NCI-H345 treated with DMSO at 0.1 percent for 48 hours (cell line): Measurements from ENCODE around the gene GHR.
A peak's percentile ranks its signal among the peaks of the same experiment; 100 is the strongest.

Source experiments
- DNase-seq: peaks from one replicate; lab custom pipeline; 2025; ENCODE audit not compliant: unreplicated experiment; lab: John Stamatoyannopoulos, UW

GHR gene

DNA sequence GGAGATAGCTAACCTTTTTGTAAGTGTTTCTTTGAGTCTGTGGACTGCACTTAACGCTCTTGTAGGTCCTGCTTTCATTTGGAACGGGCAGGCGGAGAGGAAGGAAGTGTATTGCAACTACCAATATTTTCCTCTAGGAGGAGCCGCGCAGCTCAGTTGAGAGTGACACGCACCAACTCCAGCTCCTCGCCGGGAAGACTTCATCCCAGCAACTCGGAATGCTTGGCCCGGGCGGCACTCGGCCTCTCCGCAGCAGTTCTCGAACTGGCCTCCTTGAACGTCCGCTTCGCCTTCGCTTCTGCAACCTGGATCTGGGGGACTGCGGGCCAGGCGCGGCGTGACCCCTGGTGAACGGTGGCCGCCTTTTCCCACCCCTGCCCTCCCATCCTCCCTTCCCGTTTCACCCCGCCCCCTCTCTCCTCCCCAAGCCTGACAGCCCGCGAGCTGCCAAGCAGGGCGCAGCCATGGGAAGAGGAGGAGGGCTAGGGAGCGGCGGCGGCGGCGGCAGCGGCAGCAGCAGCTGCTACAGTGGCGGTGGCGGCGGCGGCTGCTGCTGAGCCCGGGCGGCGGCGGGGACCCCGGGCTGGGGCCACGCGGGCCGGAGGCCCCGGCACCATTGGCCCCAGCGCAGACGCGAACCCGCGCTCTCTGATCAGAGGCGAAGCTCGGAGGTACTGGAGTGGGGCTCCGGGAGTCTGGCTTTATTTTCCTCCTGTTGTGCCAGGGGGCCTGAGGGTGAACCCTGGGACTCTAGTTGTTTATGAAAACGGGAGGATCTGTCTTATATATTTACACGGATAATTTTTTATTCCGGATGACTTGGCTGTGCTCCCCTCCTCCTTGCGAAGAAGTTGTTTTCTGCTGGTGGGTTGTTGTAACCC, at the start of gene GHR:
TSS of gene GHR (plus strand) at position 155 of the 881 bp plus-strand sequence. CDS start 142,436 bp downstream, outside the sequence.
- peak; percentile 14 for DNase-seq

DNA sequence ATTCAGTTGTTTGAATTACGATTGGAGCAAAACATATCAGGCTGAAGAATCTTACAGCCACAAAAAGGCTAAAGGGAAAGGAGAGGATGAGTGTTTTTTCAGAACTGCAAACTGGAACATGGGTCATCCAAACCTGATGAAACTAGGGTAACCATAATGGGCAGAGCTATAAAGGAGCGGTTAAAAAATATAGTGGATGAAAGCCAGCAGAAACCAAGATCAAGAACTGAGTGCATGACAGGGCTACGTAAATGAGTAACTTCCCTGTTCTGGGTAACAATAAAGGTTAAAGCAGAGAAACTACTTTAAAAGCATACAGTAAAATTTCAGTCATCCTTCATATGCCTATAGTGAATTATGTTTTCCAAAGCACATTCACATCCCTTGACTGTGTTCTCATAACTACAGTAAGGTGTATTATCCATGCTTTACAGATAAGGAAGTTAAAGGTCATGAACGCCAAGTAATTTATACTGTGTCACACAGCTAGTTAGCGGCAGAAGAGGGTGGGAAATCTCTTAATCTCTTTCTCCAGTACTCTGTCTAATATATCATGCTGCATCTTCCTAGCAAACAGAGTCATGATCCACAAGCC, 48.5 kb upstream of the GHR start:
- no peak for DNase-seq

DNA sequence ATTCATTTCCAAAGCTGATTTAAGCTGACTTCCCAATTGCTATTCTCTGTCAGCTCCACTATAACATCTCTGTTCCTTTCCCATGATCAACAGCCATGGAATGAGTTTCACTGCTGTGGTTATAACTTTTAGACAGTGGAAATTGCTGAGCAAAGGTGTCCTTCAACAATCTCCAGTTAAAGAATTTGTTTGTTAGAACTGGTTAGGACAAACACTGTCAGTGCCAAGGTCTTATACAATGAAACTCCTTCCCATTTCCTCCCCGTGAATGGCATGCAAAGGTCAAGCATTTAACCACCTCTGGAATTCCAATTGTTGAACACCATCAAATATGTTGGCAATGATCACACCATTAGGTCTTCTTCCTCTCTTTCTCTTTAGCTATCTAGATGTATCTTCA, 45.7 kb upstream of the GHR start:
- no peak for DNase-seq

DNA sequence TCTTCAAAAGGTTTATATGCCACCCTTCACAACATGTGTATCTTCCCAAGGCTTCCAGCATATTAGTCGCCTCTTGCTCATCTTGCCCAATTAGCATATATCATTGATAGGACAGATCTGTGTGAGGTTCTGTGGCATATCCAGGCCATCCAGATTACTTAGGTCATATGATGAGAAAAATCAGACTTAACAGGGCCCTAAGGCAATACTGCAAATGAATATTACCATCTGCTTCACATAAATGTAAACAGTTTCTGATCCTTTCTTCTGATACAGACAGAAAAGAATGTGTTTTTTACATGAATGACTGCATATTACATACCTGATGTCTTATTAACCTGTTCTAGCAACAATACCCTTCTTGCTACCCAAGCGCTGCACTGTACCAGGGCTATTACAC, 41.3 kb upstream of the GHR start:
- DNase-seq = no peak

DNA sequence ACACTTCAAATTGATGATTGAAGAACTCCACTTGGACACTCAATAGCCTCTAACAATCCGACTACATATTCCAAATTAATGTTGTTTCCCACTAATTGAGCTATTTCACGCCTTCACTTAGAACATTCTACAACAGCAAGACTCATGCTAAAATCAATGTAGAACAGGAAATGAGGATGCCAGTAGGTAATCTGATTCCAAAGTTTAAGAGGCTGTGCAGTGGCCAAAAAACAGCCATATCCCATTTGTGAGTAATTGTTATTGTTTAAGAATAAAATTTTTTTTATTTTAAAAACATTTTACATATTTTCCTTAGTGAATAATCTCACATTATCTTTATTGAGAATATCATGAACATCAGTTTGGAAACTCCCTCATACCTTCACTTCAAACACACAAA, 35.7 kb upstream of the GHR start:
- no peak for DNase-seq

DNA sequence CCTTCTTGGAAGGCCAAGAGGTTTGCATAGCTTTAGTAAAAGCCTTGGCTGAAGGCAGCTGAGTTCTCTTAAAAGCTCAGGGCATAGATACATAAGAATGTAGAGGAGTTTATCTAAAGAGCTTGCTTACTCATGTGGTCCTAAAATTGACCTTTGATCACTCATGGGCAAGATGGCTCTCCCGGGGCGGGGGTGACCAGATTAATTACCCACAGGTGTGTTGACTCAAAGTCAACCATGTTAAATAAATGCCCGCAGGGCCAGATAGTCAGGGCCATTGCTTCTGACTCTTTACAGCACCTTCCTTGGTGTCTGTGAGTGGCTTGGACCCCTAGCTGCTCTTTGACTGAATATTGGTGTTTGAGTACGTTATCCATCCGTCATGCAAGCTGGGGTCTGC, 33.1 kb upstream of the GHR start:
- DNase-seq = no peak

DNA sequence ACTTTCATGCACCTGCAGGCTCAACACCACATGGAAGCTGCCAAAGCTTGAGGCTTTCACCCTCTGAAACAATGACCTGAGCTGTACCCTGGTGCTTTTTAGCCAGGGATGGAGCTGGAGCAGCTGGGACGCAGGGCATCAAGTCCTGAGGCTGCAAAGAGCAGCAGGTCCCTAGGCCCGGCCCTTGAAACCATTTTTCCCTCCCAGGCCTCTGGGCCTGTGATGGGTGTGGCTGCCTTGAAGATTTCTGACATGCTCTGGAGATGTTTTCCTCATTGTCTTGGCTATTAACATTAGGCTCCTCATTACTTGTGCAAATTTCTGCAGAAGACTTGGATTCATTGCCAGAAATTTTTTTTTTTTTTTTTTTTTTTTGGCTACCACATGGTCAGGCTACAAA, 30.3 kb upstream of the GHR start:
- no peak for DNase-seq

DNA sequence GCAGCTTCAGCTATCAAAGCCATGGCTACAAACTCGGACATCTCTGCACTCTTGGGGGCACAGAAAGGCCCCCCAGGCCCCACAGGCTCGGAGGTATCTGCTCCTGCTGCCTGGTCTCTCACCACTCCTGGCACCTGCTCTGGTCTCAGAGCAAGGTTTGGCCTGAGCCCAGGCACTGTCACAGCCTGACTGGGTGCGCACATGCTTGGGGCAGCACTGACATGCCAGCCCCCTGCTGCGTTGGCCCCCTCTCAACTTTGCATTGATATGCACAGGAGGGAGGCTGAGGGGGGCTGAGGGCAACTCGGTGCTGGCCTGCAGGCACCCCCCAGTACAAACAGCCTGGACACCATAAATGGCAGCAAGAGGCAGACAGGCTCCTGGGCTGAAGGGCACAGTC, 27.1 kb upstream of the GHR start:
- DNase-seq = no peak

DNA sequence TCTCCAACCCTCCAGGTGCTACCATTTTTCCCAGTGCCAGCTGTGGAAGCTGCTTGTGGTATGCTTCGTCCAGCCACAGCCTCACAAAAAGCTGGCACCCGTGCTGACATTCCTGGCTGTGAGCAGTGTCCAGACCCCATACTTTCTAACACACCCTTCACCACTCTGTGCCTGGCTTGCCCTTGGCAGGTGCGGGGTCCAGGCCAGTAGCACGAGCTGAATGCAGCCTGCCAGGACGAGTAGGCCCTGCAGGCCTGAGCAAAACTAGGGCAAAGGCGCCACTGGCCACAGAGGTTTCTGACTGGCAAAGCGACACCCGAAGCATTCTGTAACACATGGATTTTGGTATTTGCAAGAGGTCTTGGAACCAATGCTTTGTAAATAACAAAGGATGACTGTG, 26.0 kb upstream of the GHR start:
- DNase-seq = no peak

DNA sequence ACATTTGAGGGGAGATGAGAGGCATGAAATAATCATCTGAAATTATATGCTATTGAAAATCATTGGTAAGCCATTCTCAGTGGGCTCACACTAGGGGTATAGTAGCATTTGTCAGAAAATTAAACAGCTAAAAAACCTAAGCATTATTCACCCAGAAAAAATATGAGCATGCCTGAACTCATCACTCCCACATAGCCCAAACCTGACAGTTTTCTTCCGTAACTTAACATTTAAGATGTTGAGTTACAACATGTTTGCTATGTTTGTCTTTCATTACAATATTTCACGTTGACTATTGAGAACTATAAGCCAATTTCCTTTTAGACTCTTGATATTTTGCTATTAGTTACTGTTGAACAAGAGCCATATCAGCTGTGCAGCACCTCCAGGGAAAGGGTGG, 23.5 kb upstream of the GHR start:
- no peak for DNase-seq

DNA sequence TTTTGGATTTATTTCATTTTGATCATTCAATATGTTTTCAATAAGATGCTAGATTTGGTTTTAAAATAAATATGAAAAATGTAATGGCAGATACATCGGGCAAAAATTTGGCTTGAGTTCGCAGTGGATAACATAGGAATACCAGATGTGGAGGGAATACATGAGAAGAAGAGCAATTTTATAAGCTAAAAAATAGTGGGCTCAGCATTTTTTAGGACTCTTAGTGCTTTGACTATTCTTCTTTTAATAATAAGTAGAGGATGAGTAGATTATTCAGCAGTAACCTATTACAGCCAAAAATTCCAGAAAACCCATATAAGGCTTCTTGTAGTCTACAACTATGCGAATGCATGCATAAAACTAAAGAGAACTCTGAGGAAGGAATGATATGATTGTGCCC, 22.8 kb upstream of the GHR start:
- DNase-seq = no peak

DNA sequence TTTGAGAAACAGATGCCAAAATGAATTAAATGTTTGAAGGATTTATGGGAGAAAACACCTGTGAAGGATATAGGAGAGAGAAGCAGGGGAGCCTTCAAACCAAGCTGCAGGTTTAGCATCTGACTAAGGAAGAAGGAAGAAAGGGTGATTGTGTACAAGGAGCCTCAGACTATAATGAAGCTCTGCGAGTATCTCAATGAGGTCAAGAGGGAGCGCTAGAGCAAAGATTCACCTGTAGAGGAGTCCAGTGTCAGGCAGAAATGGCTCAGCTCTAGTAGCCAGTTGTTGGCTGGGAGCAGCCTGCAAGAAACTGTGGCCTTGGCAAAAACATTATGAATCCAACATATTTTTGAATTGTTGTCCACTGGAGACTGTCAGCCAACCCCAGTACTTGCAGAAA, 20.0 kb upstream of the GHR start:
- no peak for DNase-seq

DNA sequence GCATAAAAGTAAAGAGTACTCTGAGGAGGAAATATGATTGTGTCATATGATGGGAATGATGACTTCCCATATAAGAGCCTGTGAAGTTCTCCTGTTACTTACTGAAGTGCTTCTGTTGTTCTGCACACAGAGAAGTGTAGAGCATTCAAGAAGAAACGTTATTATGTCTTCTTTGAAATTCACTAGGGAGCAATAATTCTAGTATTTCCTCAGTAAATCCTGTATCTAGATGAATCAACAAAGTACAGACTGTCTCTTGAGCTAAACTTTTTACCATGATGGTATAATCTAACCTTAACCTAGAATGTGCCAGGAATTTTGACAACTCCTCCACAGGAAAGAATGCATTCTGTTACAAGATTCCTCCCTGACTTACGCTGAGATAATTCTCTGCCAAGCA, 18.9 kb upstream of the GHR start:
- no peak for DNase-seq

DNA sequence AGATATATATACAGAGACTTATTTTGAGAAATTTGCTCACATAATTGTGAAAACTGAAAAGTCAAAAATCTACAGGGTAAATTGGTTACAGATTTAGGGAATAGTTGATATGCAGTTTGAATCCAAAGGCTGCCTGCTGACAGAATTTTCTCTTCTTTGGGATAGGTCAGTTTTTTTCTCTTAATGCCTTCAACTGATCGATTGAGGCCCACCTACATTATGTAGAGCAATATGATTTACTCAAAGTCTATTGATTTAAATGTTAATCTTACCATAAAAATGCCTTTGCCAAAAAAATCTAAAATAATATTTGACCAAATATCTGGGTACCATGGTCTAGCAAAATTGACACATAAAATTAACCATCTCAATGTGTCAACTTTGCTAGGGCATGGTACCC, 3.9 kb upstream of the GHR start:
- no peak for DNase-seq

DNA sequence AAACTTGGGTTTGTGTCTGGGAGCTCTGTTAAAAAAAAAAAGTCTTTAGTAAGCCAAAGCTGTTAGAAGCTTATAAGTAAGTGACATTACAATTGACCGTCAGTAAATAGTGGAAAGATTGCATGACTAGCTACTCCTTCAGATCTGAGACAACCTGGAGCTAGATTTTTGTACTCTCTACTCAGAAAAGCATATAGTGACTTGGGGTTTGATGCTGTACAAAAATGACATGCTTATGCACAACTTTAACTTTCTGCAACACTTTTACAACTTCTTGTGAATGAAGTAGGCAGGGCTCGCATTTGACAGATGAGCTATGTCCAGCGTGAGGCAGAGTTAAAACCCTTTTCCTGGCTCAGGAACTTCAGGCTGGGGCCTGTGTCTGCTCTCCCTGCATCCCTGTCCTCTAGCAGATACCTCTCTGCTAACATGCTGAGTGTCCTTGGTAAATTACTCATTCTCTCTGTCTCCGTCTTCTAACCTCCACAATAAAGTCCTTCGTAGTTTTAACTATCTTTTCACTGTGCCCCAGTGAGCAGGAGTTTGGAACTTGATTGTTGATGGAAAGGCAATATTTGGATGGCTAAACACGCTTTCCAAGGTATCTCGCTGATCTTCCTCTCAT, 471 bp upstream of the GHR start:
- no peak for DNase-seq

DNA sequence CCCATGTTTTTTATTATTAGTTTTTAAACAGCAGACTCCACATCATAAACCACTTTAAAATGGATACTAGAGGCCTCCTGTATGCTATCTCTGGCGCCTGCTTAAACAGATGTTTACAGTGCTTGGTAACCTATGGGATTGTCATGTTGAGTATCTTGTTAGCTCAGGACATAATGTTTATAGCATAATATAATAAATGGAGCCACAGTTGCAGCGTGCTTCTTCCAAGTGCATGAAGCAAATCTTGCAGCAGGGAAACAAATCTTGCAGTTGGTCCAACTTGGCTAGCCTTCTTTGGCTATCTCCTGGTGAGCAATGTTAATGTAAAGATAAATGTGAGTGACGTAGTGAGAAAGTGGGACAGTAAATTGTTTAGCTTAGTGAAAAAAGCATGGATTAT, 2.8 kb downstream of the GHR start:
- no peak for DNase-seq

DNA sequence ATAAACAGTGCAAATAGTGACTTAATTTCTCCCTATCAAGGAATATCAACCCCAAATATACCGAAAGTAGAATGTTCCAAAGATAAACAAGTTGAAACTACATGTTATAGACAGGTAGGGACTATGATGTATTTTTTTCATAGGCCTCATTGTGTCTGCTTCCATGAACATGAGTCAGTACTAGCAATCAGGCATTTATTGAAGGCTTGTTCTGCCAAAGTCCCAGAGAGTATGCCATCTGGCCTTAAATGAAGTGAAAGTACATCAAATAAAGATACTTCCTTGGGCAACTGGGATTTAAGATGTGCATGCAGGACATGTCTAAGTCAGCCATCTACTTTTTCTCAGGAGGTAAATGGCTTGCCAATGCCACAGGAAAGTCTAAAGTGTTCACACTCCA, 6.5 kb downstream of the GHR start:
- no peak for DNase-seq

DNA sequence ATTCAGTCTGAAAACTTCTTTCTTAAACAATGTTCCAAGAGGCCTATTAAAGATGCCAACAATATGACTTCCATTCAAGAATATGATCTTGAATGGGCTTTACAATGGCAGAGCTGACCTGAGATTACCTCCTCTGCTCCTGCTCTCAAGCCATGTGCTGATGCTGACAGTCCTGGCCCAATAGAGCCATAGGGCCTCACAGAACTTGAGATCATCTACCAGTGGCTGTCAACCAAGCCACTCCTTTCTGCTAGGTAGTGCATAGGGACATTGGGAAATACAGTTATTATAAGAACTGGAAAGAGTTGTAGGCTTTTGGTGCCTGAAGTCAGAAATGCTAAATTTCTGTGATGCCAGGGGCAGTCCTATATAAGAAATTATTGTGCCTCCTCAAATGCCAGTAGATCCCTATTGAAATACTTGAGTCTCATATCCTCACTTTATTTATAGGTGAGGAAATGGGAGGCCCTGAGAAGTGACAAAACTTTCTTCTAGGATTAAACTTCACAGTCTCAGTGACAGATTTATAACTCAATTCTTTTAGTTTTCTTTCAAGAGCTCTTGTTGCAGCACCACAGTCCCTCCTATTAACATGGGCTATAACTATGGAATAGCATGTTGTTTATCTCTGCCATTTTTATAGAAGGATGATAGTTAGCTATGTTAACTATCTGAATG, 10.9 kb downstream of the GHR start:
- DNase-seq = no peak

DNA sequence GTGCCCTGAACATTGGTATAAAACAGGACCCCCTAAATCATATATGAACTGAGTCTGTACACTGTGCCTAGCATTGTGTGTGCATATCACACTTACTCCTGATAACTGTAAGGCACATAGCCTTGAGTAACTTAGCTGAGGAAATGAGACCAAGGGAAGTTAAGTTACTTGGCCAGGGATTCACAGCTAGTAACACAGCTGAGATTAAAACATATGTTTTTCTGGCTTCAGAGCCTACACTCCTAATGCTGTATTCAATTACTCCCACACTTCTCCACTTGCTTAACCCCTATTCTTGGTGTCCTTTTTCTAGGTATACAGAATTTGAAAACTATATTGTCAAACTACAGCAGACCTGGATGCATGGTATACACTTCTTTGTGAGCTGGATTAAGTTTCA, 12.8 kb downstream of the GHR start:
- DNase-seq = no peak

DNA sequence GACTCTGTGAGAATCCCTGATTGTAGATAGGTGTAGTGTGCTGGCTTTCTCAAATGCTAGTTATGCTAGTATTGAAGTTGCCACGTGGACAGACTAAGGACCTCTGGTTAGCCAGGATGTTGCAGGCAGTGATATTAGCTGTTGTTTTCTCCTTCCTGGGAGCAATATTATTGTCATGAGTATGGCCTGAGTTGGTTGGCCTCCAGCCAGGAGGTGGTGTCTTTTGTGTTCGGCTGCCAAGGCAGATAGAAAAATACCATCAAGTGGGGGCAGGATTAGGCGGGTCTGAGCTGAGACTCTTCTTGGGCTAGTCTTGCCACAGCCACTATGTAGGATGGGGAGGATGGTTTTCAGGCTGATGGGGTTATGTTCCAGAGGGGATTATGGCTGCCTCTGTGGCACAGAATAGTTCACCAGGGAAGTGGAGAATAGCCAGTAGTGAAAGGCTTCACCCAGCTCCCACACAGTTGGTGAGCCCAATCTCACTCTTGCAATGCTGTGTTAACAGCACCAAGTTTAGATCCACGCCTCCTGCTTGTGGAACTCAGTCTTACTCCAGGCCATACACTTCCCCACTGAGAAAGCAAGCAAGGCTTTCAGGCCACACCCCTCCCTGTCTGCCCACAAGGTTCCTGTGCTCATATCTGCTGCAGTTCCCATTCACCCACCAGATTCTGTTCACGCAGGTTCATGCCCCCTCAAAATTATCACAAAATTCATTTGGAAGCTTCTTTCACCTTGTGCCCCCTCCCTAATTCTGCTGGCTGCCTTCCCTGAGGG, 31.2 kb downstream of the GHR start:
- DNase-seq = no peak

DNA sequence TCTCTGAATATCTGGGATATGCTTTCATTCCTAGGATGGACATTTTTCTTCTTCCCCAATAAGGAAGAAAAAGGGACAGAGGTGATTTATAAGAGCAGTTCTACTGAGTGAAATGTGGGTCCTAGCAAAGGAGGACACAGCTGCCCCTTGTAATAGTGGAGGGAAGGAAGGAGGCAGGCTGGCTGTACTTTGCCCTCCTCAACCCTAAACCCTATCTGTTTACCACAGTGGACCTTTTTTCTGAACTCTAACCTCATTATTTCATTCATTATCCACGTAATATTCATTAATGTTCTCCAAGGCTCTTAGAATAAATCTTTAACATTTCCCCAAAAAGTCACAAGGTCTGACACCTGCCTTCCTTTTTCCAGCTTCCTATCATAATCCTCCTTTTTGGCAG, 37.8 kb downstream of the GHR start:
- DNase-seq = no peak
